Brain microvascular endothelial cell (primary cell): ENCODE results near the gene NKAIN4.

ENCODE experiments used
- DNase-seq: peaks from one replicate; pipeline ENCODE4 v3.0.0-alpha.2; 2020
- H3K27ac ChIP-seq: fragments of 250-450 bp; sonication (Bioruptor Pico); 2 replicates; pipeline ENCODE4 v1.5.1; 2020; ENCODE audit warnings: mild to moderate bottlenecking, moderate library complexity
- H3K27me3 ChIP-seq: fragments of 250-450 bp; sonication (Bioruptor Pico); replicated peaks from 2 replicates; pipeline ENCODE4 v1.5.1; 2020; ENCODE audit warnings: mild to moderate bottlenecking
- H3K36me3 ChIP-seq: fragments of 250-450 bp; sonication (Bioruptor Pico); replicated peaks from 2 replicates; pipeline ENCODE4 v1.5.1; 2020; ENCODE audit warnings: mild to moderate bottlenecking
- H3K4me3 ChIP-seq: 2 replicates; pipeline ENCODE4 v1.5.1; 2011; ENCODE audit warnings: low read depth, mild to moderate bottlenecking, control low read depth, low read length, moderate library complexity
- CTCF ChIP-seq: IDR thresholded peaks from 2 replicates; pipeline ENCODE4 v1.5.1; 2011; ENCODE audit warnings: low read depth, mild to moderate bottlenecking, moderate library complexity, low read length, control low read depth, inconsistent platforms; ENCODE audit errors: missing control alignments
- in situ Hi-C: cut with HindIII; loops from 2 replicates; pipeline ENCODE4 v1.10.0; 2017; ENCODE audit warnings: low sequenced_read_pairs, low pct_ligation_motif_present

Gene NKAIN4

GRCh38 chr20:63244468-63244867, 9.8 kb downstream of the NKAIN4 start:
- TF ChIP-seq CTCF: no peak
- no peak for DNase-seq
- in situ Hi-C loops: no loop called here
- Histone ChIP-seq H3K36me3 (no peaks in the 10 kb centered on the region), H3K27ac (no peak overlapping the region), H3K27me3 (peaks cover 16% of the 10 kb centered on the region), H3K4me3 (no peak overlapping the region)

GRCh38 chr20:63243604-63244247, 10.5 kb downstream of the NKAIN4 start:
- in situ Hi-C loops: no loop called here
- Histone ChIP-seq H3K27me3 (peaks cover 15% of the 10 kb centered on the region), H3K4me3 (no peak overlapping the region), H3K27ac (no peak overlapping the region), H3K36me3 (no peaks in the 10 kb centered on the region)
- no peak for TF ChIP-seq CTCF
- no peak for DNase-seq

- DNase-seq: no peak
- TF ChIP-seq CTCF: no peak
- in situ Hi-C loops: no loop called here
These were observed 11.5 kb downstream of the NKAIN4 start for GRCh38 chr20:63242736-63243135.

GRCh38 chr20:63241272-63241671, 13.0 kb downstream of the NKAIN4 start:
- no peak for TF ChIP-seq CTCF
- H3K4me3 ChIP-seq: no peak overlapping the region
- in situ Hi-C loops: no loop called here
- no peak overlapping the region for H3K27ac ChIP-seq
- H3K36me3 ChIP-seq: no peaks in the 10 kb centered on the region
- peaks cover 1% of the 10 kb centered on the region for H3K27me3 ChIP-seq
- no peak for DNase-seq

More at GRCh38 chr20:63242736-63243135, 11.5 kb downstream of the NKAIN4 start:
- Histone ChIP-seq H3K27ac (no peak overlapping the region), H3K36me3 (no peaks in the 10 kb centered on the region), H3K4me3 (no peak overlapping the region), H3K27me3 (peaks cover 13% of the 10 kb centered on the region)

- DNase-seq: no peak
- no peak overlapping the region for H3K27ac ChIP-seq
- no peak overlapping the region for H3K4me3 ChIP-seq
- no peak for TF ChIP-seq CTCF
- no peaks in the 10 kb centered on the region for H3K36me3 ChIP-seq
- in situ Hi-C loops: no loop called here
- no peaks in the 10 kb centered on the region for H3K27me3 ChIP-seq
These were observed 14.3 kb downstream of the NKAIN4 start for GRCh38 chr20:63240004-63240403.

- no peak for TF ChIP-seq CTCF
- in situ Hi-C loops: no loop called here
- no peak for DNase-seq
- Histone ChIP-seq H3K27me3 (no peaks in the 10 kb centered on the region), H3K4me3 (no peak overlapping the region), H3K36me3 (no peaks in the 10 kb centered on the region), H3K27ac (no peak overlapping the region)
These were observed 14.8 kb downstream of the NKAIN4 start for GRCh38 chr20:63239431-63239830.
